COLO829 (cell line): ENCODE results near the gene EXOC3.
A peak's percentile ranks its signal among the peaks of the same experiment; 100 is the strongest.

Source experiments
- DNase-seq: peaks from one replicate; pipeline ENCODE4 v3.0.0; 2012; ENCODE audit warnings: low spot score

The EXOC3 gene

GRCh38 chr5:457195-457961, 14.4 kb downstream of the EXOC3 start:
- no peak for DNase-seq

GRCh38 chr5:458547-459353, 15.8 kb downstream of the EXOC3 start:
- DNase-seq, result no peak

- no peak for DNase-seq
Observed at GRCh38 chr5:459562-460272, 16.7 kb downstream of the EXOC3 start.

- no peak for DNase-seq
Observed at GRCh38 chr5:460273-460625, 17.3 kb downstream of the EXOC3 start.

- DNase-seq, result no peak
Observed at GRCh38 chr5:462051-462481, 19.1 kb downstream of the EXOC3 start.

- DNase-seq, result no peak
Observed at GRCh38 chr5:463301-463700, 20.3 kb downstream of the EXOC3 start.

- DNase-seq, result no peak
Observed at GRCh38 chr5:463952-464351, 21.0 kb downstream of the EXOC3 start.

GRCh38 chr5:464446-464842, 21.5 kb downstream of the EXOC3 start:
- DNase-seq, result no peak

GRCh38 chr5:464843-465590, 22.0 kb downstream of the EXOC3 start:
- no peak for DNase-seq

GRCh38 chr5:465591-466403, 22.8 kb downstream of the EXOC3 start:
- no peak for DNase-seq

- DNase-seq, result no peak
Observed at GRCh38 chr5:466661-467310, 23.8 kb downstream of the EXOC3 start.

GRCh38 chr5:468401-468800, 25.4 kb downstream of the EXOC3 start:
- DNase-seq, result no peak

- no peak for DNase-seq
Observed at GRCh38 chr5:469752-470483, 26.9 kb downstream of the EXOC3 start.

GRCh38 chr5:470961-471749, 28.2 kb downstream of the EXOC3 start:
- DNase-seq, result no peak

- DNase-seq, result no peak
Observed at GRCh38 chr5:471750-472058, 28.7 kb downstream of the EXOC3 start.

- no peak for DNase-seq
Observed at GRCh38 chr5:472076-472655, 29.2 kb downstream of the EXOC3 start.

GRCh38 chr5:472656-473550, 29.9 kb downstream of the EXOC3 start:
- peak; percentile 78 for DNase-seq
